HEK293 (cell line): Measurements from ENCODE around the gene CENPO.

Experiments
- PBX3 ChIP-seq: sonication (generic); formaldehyde crosslinking; IDR thresholded peaks from 2 replicates; pipeline ENCODE4 v1.8.1; 2022; ENCODE audit warnings: mild to moderate bottlenecking, moderate library complexity, missing genetic modification reagents
- SP3 ChIP-seq: fragments of 450-650 bp; formaldehyde crosslinking; IDR thresholded peaks from 2 replicates; pipeline ENCODE4 v1.5.1; 2016; ENCODE audit warnings: missing biosample characterization, missing genetic modification characterization
- ZNF114 ChIP-seq: fragments of 450-650 bp; formaldehyde crosslinking; IDR thresholded peaks from 2 replicates; pipeline ENCODE4 v1.5.0; 2017; ENCODE audit warnings: missing biosample characterization, missing genetic modification characterization
- ZNF132 ChIP-seq: fragments of 450-650 bp; formaldehyde crosslinking; IDR thresholded peaks from 2 replicates; pipeline ENCODE4 v1.5.1; 2017; ENCODE audit warnings: missing biosample characterization, missing genetic modification characterization, borderline replicate concordance
- ZNF174 ChIP-seq: fragments of 450-650 bp; formaldehyde crosslinking; IDR thresholded peaks from 2 replicates; pipeline ENCODE4 v1.5.0; 2017; ENCODE audit warnings: missing biosample characterization, mild to moderate bottlenecking, missing genetic modification characterization
- ZNF26 ChIP-seq: fragments of 450-650 bp; formaldehyde crosslinking; IDR thresholded peaks from 2 replicates; pipeline ENCODE4 v1.5.1; 2016; ENCODE audit warnings: missing biosample characterization, missing genetic modification characterization
- ZNF266 ChIP-seq: fragments of 450-650 bp; formaldehyde crosslinking; IDR thresholded peaks from 2 replicates; pipeline ENCODE4 v1.5.1; 2016; ENCODE audit warnings: missing biosample characterization, missing genetic modification characterization, low read depth
- ZNF660 ChIP-seq: fragments of 450-650 bp; IDR thresholded peaks from 2 replicates; pipeline ENCODE4 v1.5.1; 2018; ENCODE audit warnings: missing biosample characterization, mild to moderate bottlenecking, missing genetic modification characterization
- ZSCAN18 ChIP-seq: fragments of 450-650 bp; formaldehyde crosslinking; IDR thresholded peaks from 2 replicates; pipeline ENCODE4 v1.5.1; 2016; ENCODE audit warnings: missing biosample characterization, missing genetic modification characterization
- TF ChIP-seq, protein P1 (sequence below): fragments of 450-650 bp; formaldehyde crosslinking; IDR thresholded peaks from 2 replicates; pipeline ENCODE4 v1.5.1; 2016; ENCODE audit warnings: missing biosample characterization, missing genetic modification characterization

- TF ChIP-seq ZNF132, result no peak
- TF ChIP-seq, protein P1, sequence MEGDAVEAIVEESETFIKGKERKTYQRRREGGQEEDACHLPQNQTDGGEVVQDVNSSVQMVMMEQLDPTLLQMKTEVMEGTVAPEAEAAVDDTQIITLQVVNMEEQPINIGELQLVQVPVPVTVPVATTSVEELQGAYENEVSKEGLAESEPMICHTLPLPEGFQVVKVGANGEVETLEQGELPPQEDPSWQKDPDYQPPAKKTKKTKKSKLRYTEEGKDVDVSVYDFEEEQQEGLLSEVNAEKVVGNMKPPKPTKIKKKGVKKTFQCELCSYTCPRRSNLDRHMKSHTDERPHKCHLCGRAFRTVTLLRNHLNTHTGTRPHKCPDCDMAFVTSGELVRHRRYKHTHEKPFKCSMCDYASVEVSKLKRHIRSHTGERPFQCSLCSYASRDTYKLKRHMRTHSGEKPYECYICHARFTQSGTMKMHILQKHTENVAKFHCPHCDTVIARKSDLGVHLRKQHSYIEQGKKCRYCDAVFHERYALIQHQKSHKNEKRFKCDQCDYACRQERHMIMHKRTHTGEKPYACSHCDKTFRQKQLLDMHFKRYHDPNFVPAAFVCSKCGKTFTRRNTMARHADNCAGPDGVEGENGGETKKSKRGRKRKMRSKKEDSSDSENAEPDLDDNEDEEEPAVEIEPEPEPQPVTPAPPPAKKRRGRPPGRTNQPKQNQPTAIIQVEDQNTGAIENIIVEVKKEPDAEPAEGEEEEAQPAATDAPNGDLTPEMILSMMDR (tag by site-specific recombination), result no peak
- TF ChIP-seq ZNF26 (tag by site-specific recombination), result no peak
- no peak for TF ChIP-seq ZNF266 (tag by site-specific recombination)
- TF ChIP-seq ZNF114 (tag by site-specific recombination), result no peak
- no peak for TF ChIP-seq SP3
- TF ChIP-seq ZNF660 (tag by site-specific recombination), result no peak
- TF ChIP-seq ZSCAN18, result no peak
- TF ChIP-seq ZNF174, result no peak
- no peak for TF ChIP-seq PBX3 (CRISPR knock-in tag)
These were observed 50.9 kb downstream of the CENPO start for GRCh38 chr2:24844023-24844685.
